ENCODE data around the gene TMEM30A.

The TMEM30A gene

DNA sequence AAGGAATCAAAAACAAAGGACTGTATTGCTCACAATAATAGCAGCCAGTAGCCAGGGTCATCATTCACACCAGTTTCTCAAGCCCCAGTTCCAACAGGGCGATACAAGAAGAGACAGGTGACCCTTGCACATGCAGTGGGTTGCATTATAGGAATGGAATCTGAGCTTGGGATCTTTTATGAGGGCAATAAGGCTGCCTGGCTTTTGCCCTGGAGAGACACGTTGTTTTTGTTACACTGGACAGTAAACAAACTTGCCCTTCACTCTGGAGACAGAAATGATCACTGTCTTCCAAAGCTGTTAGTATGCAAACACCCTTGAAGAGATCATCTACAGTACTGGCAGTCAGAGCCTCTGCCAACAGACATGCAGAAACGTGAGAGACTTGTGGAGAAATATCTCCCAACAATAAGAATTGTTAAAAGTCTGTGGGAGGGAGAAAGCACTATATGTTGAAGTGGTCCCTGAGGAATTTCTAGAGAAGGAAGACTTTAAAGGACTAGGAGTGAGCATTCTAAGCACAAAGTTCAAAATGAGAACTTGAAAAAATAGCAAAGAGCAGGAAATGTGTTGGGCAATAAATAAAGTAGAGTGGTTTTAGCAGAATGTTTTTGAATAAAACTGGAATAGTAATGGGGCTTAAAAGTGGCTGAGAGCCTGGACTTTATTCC is 72.5 kb downstream of the TMEM30A start:
- DNase-seq, result no peak

DNA sequence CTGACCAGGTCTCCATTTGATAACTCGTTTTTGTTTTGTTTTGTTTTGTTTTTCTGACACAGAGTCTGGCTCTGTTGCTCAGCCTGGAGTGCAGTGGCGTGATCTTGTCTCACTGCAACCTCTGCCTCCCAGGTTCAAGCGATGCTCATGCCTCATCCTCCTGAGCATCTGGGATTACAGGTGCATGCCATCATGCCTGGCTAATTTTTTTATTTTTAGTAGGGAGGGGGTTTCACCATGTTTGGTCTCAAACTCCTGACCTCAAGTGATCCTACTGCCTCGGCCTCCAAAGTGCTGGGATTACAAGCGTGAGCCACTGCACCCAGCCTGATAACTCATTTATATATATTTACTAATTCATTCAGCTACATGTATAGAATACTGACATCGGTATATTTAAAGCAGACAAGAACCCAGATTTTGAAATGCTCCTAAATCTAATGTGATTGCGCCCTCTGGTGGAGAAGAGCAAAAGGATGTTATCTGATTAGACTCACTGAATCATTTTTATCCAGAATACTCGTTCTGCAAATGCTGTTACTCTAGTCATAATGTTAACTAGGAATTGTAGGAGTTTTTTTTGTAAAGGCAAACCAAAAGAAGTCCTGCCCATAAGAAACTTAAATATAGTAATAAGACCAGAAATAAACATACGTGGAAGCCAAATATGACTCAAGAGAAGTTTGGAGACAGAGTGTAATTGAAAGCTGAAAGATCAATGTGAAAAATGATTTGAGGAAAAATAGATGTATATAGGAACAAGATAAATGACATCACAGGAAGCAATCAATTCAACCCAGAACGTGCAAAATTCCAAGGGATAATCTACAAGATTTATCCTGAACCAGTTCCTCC is 73.5 kb downstream of the TMEM30A start:
- DNase-seq, result peak; percentile 66

DNA sequence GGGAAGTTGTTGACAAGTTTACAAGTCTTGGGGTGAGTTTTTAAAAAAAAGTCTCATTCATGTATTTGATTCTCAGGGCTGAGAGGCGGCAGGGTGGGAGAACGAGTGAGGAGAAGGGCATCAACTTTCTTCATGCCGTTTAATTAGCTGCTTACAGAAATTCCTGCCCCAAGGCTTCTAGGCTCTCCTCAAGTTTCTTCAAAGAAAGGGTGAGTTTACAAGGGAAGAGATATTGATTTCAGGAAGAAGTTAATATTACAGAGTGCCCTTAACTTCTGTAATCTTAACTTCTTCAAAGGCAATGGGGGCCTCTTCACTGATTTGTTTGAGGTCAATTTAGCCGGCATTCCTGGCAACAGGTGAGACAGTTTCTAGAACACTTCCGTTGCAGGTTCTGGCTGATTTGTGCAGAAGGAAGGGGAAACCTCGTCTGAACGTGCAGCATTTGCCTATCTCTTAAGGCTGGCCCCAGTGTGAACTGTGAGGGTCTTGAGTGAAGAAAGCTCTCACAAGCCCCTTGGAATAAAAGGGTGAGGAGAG is 75.3 kb downstream of the TMEM30A start:
- DNase-seq, result no peak

DNA sequence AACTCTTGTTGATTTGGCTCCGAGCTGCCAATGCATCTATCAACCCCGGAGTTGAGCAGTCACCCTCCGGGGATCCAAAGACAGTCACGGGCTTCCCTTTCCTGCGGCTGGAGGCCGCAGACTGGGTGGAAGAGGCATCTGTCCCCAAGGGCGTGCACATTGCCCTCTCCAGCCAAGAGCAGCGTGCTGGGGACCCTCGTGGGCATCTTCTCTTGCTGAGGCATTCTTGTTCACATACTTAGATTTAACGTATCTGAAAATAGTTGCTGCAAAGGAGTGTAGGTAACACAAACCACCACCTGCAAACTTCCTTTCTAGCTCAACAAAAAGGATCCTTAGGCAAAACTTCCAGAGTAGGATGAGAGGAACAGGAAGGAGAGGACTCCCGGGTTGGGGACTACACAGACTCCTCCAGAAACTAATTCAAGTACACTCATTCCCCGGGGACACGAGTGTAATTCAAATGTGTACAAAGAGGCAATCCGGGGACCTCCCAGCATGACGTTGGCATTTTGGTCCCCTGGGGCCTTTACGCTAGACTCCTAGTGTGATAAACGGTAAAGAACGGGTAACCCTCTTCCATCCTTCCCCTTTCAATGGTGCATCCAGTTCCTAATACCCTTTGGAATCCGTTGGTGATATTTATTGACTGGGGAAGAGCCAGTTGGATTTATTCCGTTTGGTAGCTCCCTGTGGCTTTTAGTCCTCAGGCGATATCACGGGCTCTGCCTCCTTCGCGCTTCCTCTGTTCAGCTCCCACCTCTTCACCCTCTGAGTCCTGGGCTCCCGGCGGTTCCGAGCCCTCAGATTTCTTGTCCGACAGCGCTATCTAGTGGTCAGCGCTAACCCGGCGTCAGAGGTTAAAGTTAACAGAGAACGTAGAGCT is 76.1 kb downstream of the TMEM30A start:
- DNase-seq, result peak; percentile 58

DNA sequence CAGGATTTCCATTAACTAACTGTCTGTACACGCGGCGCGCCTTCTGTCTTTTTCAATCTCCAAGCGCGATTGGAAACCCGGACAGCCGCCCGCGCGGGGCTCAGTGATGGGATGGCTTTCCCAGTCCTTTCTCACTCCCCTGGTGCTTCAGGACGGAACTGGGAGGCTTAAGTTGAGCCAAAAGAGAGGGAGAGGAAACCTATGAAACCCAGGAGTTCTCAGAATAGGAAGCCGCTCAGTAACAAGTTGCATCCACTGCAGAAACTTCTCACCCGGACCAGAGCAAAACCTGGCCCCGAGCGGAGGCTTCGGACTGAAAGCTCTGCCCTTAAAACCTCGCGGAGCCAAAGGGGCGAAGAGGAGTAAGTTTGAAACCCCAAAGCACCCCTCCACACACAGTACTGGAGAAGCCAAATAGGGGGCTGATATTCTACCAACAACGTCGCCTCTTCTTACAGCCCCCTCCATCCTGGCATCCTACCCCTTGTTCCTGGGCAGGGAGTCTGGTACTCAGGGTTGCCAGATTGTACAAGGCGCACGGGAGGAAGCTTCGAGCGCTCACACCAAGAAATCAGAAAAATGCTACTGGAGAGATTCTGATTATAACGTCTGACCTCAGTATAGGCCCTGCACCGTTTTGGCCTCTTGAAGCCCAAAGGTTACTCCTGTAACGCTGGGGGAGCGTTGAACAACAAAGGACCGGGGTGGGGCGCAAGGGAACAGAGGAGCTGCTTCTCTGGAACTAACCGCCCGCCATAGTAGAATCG is 77.8 kb downstream of the TMEM30A start:
- no peak for DNase-seq

DNA sequence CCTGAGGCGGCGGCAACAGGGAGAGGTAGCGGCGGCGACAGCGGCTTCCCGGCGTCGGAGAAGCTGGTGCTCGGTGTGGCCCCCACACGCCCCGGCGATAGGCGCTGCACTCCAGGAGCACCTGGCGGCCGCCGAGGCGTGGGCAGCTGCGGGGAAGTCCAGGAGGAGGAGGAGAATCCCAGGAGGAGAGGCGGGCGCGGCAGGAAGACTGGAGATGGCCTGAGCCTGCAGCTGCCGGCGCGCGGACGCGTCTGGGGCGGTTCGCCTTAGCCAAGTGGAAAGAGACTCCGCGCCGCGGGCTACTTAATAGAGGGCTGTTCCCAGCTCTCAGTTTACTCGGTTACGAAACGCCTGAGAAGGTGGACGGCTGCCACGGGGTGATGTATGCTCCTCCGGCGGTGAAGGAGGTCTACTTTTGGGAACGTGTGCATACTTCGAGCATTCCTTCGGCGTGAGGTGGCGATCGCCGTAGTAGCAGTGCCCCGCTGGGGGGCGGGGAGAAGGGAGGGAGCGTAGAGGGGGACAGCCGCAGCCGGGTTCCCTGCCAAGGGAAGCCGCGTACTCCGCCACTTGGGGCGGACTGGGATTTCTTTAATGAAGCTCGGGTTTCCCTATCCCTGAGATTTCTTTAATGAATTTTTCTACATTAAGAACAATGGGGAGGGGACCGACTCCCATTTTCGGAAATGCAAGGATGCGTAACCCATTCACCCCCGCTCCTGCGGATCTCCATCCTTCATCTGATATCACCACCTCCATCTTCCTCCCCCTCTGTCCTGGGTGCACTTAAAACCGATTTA is 78.6 kb downstream of the TMEM30A start, which contains the start of gene COL12A1:
COL12A1 (minus strand) TSS at position 278 of the 800 bp plus-strand sequence. CDS start 3,261 bp downstream, outside the sequence.
- DNase-seq, result peak; percentile 47

DNA sequence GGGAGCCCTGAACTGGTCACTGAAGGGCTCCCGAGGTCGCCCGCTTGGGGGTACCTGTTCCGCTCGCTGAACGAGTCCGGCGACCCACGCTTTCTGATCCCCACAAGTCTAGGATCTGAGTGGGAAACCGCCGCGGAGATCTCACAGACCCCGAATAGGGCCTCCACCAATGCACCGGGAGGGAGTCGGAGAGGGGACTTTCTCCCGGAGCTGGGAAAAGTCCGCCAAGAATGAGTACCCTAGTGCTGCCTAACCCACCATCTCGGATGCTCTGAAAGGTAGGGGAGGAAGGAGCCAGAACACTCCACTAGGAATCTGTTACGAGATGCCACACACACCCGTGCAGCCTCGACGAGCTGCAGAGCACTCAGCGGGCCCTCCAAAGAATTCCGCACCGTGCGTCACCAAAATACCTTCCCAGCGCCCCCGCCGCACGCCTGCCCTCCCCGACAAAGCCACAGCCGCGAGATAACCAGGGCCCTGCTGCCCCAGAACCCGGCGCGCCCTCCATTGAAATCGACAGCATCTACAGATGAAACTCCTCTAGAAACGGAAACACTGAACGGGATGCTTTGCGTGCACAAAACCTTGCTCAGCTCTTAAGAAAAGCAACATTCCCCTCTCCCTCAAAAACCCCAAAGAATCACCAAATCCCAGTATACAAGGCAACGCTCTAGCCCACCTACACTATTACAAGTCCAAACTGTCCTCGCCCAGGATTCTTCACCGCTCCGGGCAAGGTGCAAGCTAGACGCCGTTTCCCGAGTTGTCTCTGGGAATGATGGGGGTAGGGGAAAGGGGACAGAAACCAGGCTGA is 79.4 kb downstream of the TMEM30A start:
- peak; percentile 47 for DNase-seq

DNA sequence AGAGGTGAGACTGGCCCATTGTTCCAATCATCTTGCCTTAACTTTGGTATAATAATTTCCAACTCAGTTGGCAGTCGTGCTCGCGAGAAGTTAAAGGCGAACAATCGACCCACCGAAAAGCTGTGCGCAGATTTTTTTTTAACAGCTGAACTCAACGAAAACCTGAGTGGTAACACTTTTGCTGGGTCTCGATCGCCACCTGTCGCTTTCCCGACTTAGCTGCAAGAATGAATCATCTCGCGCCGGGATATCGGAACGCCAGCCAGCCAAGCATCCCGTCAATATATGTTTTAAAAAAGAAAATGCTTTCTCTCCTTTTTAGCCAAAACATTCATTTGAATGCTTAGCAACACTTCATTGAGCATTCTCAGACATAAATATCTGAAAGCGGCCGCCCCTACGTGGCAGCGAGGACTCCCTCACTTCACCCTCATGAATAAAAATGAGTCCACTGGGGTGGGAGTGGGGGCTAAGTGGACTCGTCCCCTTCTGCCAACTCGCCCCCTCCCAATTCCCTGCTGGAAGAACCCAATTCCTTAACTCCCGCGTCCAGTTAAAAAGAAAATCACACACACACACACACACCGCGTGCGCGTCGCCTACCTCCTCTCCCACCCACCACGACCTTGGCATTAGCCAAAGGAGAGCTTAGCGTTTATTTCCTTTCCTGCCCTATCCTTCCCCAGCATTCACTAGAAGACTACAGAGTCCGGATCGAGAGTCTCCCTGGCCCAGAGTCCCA is 80.2 kb downstream of the TMEM30A start:
- DNase-seq, result peak; percentile 15

DNA sequence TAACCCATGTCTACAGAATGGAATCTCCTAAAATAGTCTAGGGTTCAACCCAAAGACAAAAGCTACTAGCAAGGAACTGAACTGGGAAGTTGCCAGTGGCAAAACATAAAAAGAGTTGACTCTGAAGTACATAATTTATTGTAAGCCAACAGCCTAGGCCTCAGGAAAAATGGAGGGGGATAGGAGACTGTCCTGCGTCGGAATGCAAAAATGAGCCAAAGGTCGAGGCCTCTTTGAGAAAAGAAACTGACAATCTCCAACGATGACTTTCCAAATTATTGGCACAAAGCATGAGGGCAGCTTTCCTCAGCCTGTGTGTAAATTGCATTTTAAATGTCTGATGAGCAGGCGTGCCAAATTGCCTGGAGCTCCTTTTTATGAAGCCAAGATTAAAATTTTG is 80.9 kb downstream of the TMEM30A start:
- DNase-seq, result no peak

Data from NCI-H526 treated with DMSO at 0.1 percent for 48 hours (cell line).